ENCODE measurements around the gene ATP6V1B1. TPM values are rescaled to one million over a fixed set of nuclear protein-coding genes. Genes with fewer than 3 reads are reported as not detected.

The ATP6V1B1 gene
- total and polyA plus RNA-seq, 7 donors: 0.16 to 1.9 (median 0.66) TPM; not detected in 4

GRCh38 chr2:70928366-70928765 is 7.3 kb upstream of the ATP6V1B1 start:
- Histone ChIP-seq H3K9me3 (no peaks in the 10 kb centered on the region), H3K27ac (no peak overlapping the region), H3K36me3 (no peaks in the 10 kb centered on the region), H3K4me1 (no peaks in the 10 kb centered on the region), H3K4me3 (no peak overlapping the region), H3K27me3 (peaks cover 0 to 11% (median 0%) of the 10 kb centered on the region in 3 donors)
- intact Hi-C loops (cut with DNase I): no loop called here
- 66 to 83% methylated on average over 5 of the region's 5 CpGs for WGBS, 2 donors
- no peak for DNase-seq
- TF ChIP-seq POLR2A (IDR thresholded peaks at IDR 0.05) (no peak), CTCF (IDR thresholded peaks at IDR 0.05) (no peak)

- 85 to 87% methylated on average over 4 of the region's 4 CpGs for WGBS, 2 donors
- Histone ChIP-seq H3K4me3 (no peak overlapping the region), H3K36me3 (no peaks in the 10 kb centered on the region), H3K4me1 (no peaks in the 10 kb centered on the region), H3K27me3 (peaks cover 0 to 20% (median 0%) of the 10 kb centered on the region in 3 donors), H3K27ac (no peak overlapping the region), H3K9me3 (no peaks in the 10 kb centered on the region)
- intact Hi-C loops (cut with DNase I): no loop called here
- TF ChIP-seq CTCF (IDR thresholded peaks at IDR 0.05) (no peak), POLR2A (IDR thresholded peaks at IDR 0.05) (no peak), EP300 (IDR thresholded peaks at IDR 0.05) (no peak), POLR2AphosphoS5 (IDR thresholded peaks at IDR 0.05) (no peak)
- no peak for DNase-seq
These were observed 5.0 kb upstream of the ATP6V1B1 start for GRCh38 chr2:70930371-70931329.

GRCh38 chr2:70931376-70932000 is 4.2 kb upstream of the ATP6V1B1 start:
- intact Hi-C loops (cut with DNase I): no loop called here
- 73 to 82% methylated on average over 9 of the region's 9 CpGs for WGBS, 2 donors
- no peaks in the 10 kb centered on the region for H3K9me3 ChIP-seq
- H3K4me3 ChIP-seq: no peak overlapping the region
- H3K36me3 ChIP-seq: no peaks in the 10 kb centered on the region
- H3K27ac ChIP-seq: no peak overlapping the region
- TF ChIP-seq EP300 (IDR thresholded peaks at IDR 0.05) (no peak), POLR2A (IDR thresholded peaks at IDR 0.05) (no peak), POLR2AphosphoS5 (IDR thresholded peaks at IDR 0.05) (no peak), CTCF (IDR thresholded peaks at IDR 0.05) (no peak)
- no peaks in the 10 kb centered on the region for H3K4me1 ChIP-seq
- no peak for DNase-seq
- peaks cover 0 to 26% (median 0%) of the 10 kb centered on the region in 3 donors for H3K27me3 ChIP-seq

DNA sequence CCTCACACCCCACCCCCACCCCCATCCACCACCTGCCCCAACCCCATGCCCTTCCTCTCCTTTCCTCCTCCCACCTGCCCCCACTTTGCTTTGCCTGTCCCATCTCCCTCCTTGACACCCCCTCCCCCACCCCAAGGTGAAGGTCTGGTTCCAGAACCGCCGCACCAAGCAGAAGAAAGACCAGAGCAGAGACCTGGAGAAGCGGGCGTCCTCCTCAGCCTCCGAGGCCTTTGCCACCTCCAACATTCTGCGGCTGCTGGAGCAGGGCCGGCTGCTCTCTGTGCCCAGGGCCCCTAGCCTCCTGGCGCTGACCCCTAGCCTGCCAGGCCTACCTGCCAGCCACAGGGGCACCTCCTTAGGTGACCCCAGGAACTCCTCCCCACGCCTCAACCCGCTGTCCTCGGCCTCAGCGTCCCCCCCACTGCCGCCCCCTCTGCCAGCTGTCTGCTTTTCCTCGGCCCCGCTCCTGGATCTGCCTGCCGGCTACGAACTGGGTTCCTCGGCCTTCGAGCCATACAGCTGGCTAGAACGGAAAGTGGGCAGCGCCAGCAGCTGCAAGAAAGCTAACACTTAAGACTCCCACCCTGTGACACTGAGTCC is 3.0 kb upstream of the ATP6V1B1 start:
- Histone ChIP-seq H3K4me1 (no peaks in the 10 kb centered on the region), H3K9me3 (no peaks in the 10 kb centered on the region), H3K27ac (no peak overlapping the region), H3K36me3 (no peaks in the 10 kb centered on the region), H3K4me3 (no peak overlapping the region), H3K27me3 (peaks cover 0 to 26% (median 0%) of the 10 kb centered on the region in 3 donors)
- intact Hi-C loops (cut with DNase I): no loop called here
- no peak for DNase-seq
- 94% methylated on average over 21 of the region's 21 CpGs for WGBS, 2 donors
- TF ChIP-seq EP300 (IDR thresholded peaks at IDR 0.05): no peak
- no peak for TF ChIP-seq POLR2A (IDR thresholded peaks at IDR 0.05)
- TF ChIP-seq POLR2AphosphoS5 (IDR thresholded peaks at IDR 0.05): no peak
- no peak for TF ChIP-seq CTCF (IDR thresholded peaks at IDR 0.05)

Measured in sigmoid colon (tissue), 7 donors.